Parathyroid adenoma (tissue), 2 donors: ENCODE results near the gene SLC41A3.

ENCODE experiments used
- H2AFZ ChIP-seq: fragments of 300-600 bp; sonication (generic); one replicate; pipeline ENCODE4 v1.7.0; 2017; ENCODE audit warnings: antibody characterized with exemption, mild to moderate bottlenecking
- H3K27ac ChIP-seq: fragments of 300-600 bp; sonication (generic); one replicate; pipeline ENCODE4 v1.7.0; 2017
- H3K27me3 ChIP-seq: fragments of 300-600 bp; sonication (generic); one replicate; pipeline ENCODE4 v1.7.0; 2017; ENCODE audit warnings: low read length; ENCODE audit not compliant: control insufficient read depth, insufficient read depth
- H3K36me3 ChIP-seq: fragments of 300-600 bp; sonication (generic); one replicate; pipeline ENCODE4 v1.7.0; 2017; ENCODE audit warnings: low read length; ENCODE audit not compliant: control insufficient read depth, insufficient read depth
- H3K4me1 ChIP-seq: fragments of 300-600 bp; sonication (generic); one replicate; pipeline ENCODE4 v1.7.0; 2017; ENCODE audit warnings: control low read depth
- H3K4me2 ChIP-seq: fragments of 300-600 bp; sonication (generic); one replicate; pipeline ENCODE4 v1.7.0; 2017; ENCODE audit warnings: low read length
- H3K4me3 ChIP-seq: fragments of 300-600 bp; sonication (generic); one replicate; pipeline ENCODE4 v1.7.0; 2017; ENCODE audit warnings: low read depth, low read length
- H3K79me2 ChIP-seq: fragments of 300-600 bp; sonication (generic); one replicate; pipeline ENCODE4 v1.7.0; 2017; ENCODE audit warnings: control low read depth
- H3K9ac ChIP-seq: fragments of 300-600 bp; sonication (generic); one replicate; pipeline ENCODE4 v1.7.0; 2017; ENCODE audit warnings: mild to moderate bottlenecking
- H3K9me3 ChIP-seq: fragments of 300-600 bp; sonication (generic); one replicate; pipeline ENCODE4 v1.7.0; 2017; ENCODE audit warnings: low read length; ENCODE audit not compliant: control insufficient read depth
- TF ChIP-seq, protein P1 (sequence below): fragments of 300-600 bp; sonication (generic); IDR thresholded peaks from one replicate; pipeline ENCODE4 v1.7.0; 2017; ENCODE audit warnings: antibody characterized with exemption, mild to moderate bottlenecking
- donor health status: primary hyperparathyroidism.

SLC41A3 gene

GRCh38 chr3:126083913-126084767, at the start of gene SLC41A3:
Gene SLC41A3 (minus strand): TSS chr3:126084124. CDS start chr3:126068219, 15,905 bp downstream.
- Histone ChIP-seq H3K27ac (peak within 1 kb of the TSS; percentile 72), H3K9me3 (no peaks in the 10 kb centered on the region), H3K79me2 (no peaks in the 10 kb centered on the region), H2AFZ (peak within 1 kb of the TSS; percentile 89), H3K4me1 (peaks cover 2% of the 10 kb centered on the region), H3K9ac (peak within 1 kb of the TSS; percentile 3), H3K4me2 (peak within 1 kb of the TSS; percentile 91), H3K36me3 (no peaks in the 10 kb centered on the region), H3K4me3 (peak within 1 kb of the TSS; percentile 72), H3K27me3 (no peaks in the 10 kb centered on the region)
- TF ChIP-seq, protein P1, sequence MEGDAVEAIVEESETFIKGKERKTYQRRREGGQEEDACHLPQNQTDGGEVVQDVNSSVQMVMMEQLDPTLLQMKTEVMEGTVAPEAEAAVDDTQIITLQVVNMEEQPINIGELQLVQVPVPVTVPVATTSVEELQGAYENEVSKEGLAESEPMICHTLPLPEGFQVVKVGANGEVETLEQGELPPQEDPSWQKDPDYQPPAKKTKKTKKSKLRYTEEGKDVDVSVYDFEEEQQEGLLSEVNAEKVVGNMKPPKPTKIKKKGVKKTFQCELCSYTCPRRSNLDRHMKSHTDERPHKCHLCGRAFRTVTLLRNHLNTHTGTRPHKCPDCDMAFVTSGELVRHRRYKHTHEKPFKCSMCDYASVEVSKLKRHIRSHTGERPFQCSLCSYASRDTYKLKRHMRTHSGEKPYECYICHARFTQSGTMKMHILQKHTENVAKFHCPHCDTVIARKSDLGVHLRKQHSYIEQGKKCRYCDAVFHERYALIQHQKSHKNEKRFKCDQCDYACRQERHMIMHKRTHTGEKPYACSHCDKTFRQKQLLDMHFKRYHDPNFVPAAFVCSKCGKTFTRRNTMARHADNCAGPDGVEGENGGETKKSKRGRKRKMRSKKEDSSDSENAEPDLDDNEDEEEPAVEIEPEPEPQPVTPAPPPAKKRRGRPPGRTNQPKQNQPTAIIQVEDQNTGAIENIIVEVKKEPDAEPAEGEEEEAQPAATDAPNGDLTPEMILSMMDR = peak; percentile 52

GRCh38 chr3:126133606-126134005, 49.7 kb upstream of the SLC41A3 start:
- Histone ChIP-seq H3K4me2 (no peak overlapping the region), H3K79me2 (no peaks in the 10 kb centered on the region), H3K27me3 (no peaks in the 10 kb centered on the region), H3K4me1 (peaks cover 4% of the 10 kb centered on the region), H2AFZ (no peak overlapping the region), H3K36me3 (no peaks in the 10 kb centered on the region), H3K27ac (no peak overlapping the region), H3K4me3 (no peak overlapping the region), H3K9me3 (no peaks in the 10 kb centered on the region), H3K9ac (no peak overlapping the region)
- TF ChIP-seq, protein P1 = no peak

GRCh38 chr3:126132751-126133511, 49.0 kb upstream of the SLC41A3 start:
- H3K36me3 ChIP-seq = no peaks in the 10 kb centered on the region
- no peak overlapping the region for H3K9ac ChIP-seq
- peaks cover 4% of the 10 kb centered on the region for H3K4me1 ChIP-seq
- TF ChIP-seq, protein P1 = peak; percentile 13
- H3K79me2 ChIP-seq = no peaks in the 10 kb centered on the region
- H3K9me3 ChIP-seq = no peaks in the 10 kb centered on the region
- no peak overlapping the region for H3K4me2 ChIP-seq
- H2AFZ ChIP-seq = no peak overlapping the region
- no peaks in the 10 kb centered on the region for H3K27me3 ChIP-seq
- no peak overlapping the region for H3K4me3 ChIP-seq
- no peak overlapping the region for H3K27ac ChIP-seq

GRCh38 chr3:126131881-126132750, 48.2 kb upstream of the SLC41A3 start:
- TF ChIP-seq, protein P1 = no peak
- no peaks in the 10 kb centered on the region for H3K27me3 ChIP-seq

More at GRCh38 chr3:126131881-126132750, 48.2 kb upstream of the SLC41A3 start:
- Histone ChIP-seq H3K79me2 (no peaks in the 10 kb centered on the region), H3K9ac (no peak overlapping the region), H3K4me1 (peaks cover 4% of the 10 kb centered on the region), H3K4me3 (no peak overlapping the region), H3K27ac (no peak overlapping the region), H3K9me3 (no peaks in the 10 kb centered on the region), H3K4me2 (no peak overlapping the region), H3K36me3 (no peaks in the 10 kb centered on the region), H2AFZ (no peak overlapping the region)
